Measurements from ENCODE around the gene THTPA. TPM values are rescaled to one million over a fixed set of nuclear protein-coding genes. Genes with fewer than 3 reads are reported as not detected.
A peak's percentile ranks its signal among the peaks of the same experiment; 100 is the strongest.

THTPA gene
- total and polyA plus RNA-seq, 2 of the 13 experiments (the other 11 are each of a cell fraction or from before 2014, with no cell fraction given), result 7.4 to 8.7 TPM

GRCh38 chr14:23559010-23559925 is 3.2 kb downstream of the THTPA start (continued):
- 0 out of 2 replicates have a peak, but pooled peaks have one; percentile 37 for TF ChIP-seq NFAT5 (CRISPR knock-in tag; IDR thresholded peaks at IDR 0.05)
- 0 out of 2 replicates have a peak, but pooled peaks have one; percentile 50 for TF ChIP-seq ZNF790 (CRISPR knock-in tag; IDR thresholded peaks at IDR 0.05; ENCODE audit: borderline replicate concordance)
- TF ChIP-seq BRD4 (CRISPR knock-in tag; IDR thresholded peaks at IDR 0.05), result no peak
- no peak for TF ChIP-seq KMT2B (CRISPR knock-in tag; IDR thresholded peaks at IDR 0.05)
- peak; percentile 70; the same call in 1 of the 2 replicates for TF ChIP-seq NAIF1 (CRISPR knock-in tag; IDR thresholded peaks at IDR 0.05; ENCODE audit: borderline replicate concordance)
- no peak for TF ChIP-seq GMEB2 (CRISPR knock-in tag; IDR thresholded peaks at IDR 0.05; ENCODE audit: low read depth)
- TF ChIP-seq TBX2 (CRISPR knock-in tag; IDR thresholded peaks at IDR 0.05; ENCODE audit: borderline replicate concordance), result peak; percentile 58
- TF ChIP-seq AGO2 (optimal IDR thresholded peaks at IDR 0.05; ENCODE audit: low read depth, low read length), result no peak
- no peak for TF ChIP-seq HNRNPK (IDR thresholded peaks at IDR 0.05; ENCODE audit: low read depth, low read length, poor library complexity, severe bottlenecking)
- TF ChIP-seq ZBTB10 (CRISPR knock-in tag; IDR thresholded peaks at IDR 0.05; ENCODE audit: borderline replicate concordance), result peak; percentile 74; the same call in 1 of the 2 replicates
- 0 out of 2 replicates have a peak, but pooled peaks have one; percentile 25 for TF ChIP-seq RNF2 (conservative IDR thresholded peaks at IDR 0.05; ENCODE audit: low read depth)
- peak; percentile 83; the same call in 1 of the 2 replicates for TF ChIP-seq ZSCAN31 (CRISPR knock-in tag; IDR thresholded peaks at IDR 0.05; ENCODE audit: low read depth)
- TF ChIP-seq REXO4 (CRISPR knock-in tag; IDR thresholded peaks at IDR 0.05; ENCODE audit: borderline replicate concordance), result no peak
- TF ChIP-seq ZNF136 (CRISPR knock-in tag; IDR thresholded peaks at IDR 0.05; ENCODE audit: low read depth), result no peak
- no peak for TF ChIP-seq PCBP1 (IDR thresholded peaks at IDR 0.05; ENCODE audit: borderline replicate concordance, low read depth, low read length)
- TF ChIP-seq RAD21 (CRISPR knock-in tag; IDR thresholded peaks at IDR 0.05), result peak; percentile 95

Data from HepG2 (cell line).